ENCODE data around the gene RBM44.
A peak's percentile ranks its signal among the peaks of the same experiment; 100 is the strongest.

The RBM44 gene

GRCh38 chr2:237857791-237858190, 59.2 kb downstream of the RBM44 start:
- DNase-seq (ENCODE audit: low read depth) = no peak
- TF ChIP-seq CTCF (IDR thresholded peaks at IDR 0.05; ENCODE audit: low read length, missing control alignments) = no peak
- H3K4me3 ChIP-seq (replicated peaks; ENCODE audit: low read depth, low read length) = no peak overlapping the region

GRCh38 chr2:237858294-237859081, 59.9 kb downstream of the RBM44 start:
- DNase-seq (ENCODE audit: low read depth) = peak; percentile 91
- H3K4me3 ChIP-seq (replicated peaks; ENCODE audit: low read depth, low read length) = no peak overlapping the region
- TF ChIP-seq CTCF (IDR thresholded peaks at IDR 0.05; ENCODE audit: low read length, missing control alignments) = peak; percentile 96

GRCh38 chr2:237859082-237859433, 60.5 kb downstream of the RBM44 start:
- DNase-seq (ENCODE audit: low read depth) = no peak
- TF ChIP-seq CTCF (IDR thresholded peaks at IDR 0.05; ENCODE audit: low read length, missing control alignments) = no peak
- peak overlapping the region; percentile 33 for H3K4me3 ChIP-seq (replicated peaks; ENCODE audit: low read depth, low read length)

GRCh38 chr2:237859533-237860272, 61.1 kb downstream of the RBM44 start, which contains the start of gene RAMP1:
Gene RAMP1 (plus strand): TSS chr2:237859623. CDS start chr2:237859676, 53 bp downstream.
- no peak for TF ChIP-seq CTCF (IDR thresholded peaks at IDR 0.05; ENCODE audit: low read length, missing control alignments)
- no peak for DNase-seq (ENCODE audit: low read depth)
- peak within 1 kb of the TSS; percentile 53 for H3K4me3 ChIP-seq (replicated peaks; ENCODE audit: low read depth, low read length)

GRCh38 chr2:237860273-237860935, 61.8 kb downstream of the RBM44 start:
- DNase-seq (ENCODE audit: low read depth) = no peak
- TF ChIP-seq CTCF (IDR thresholded peaks at IDR 0.05; ENCODE audit: low read length, missing control alignments) = no peak
- peak overlapping the region; percentile 53 for H3K4me3 ChIP-seq (replicated peaks; ENCODE audit: low read depth, low read length)

GRCh38 chr2:237861875-237862527, 63.4 kb downstream of the RBM44 start:
- H3K4me3 ChIP-seq (replicated peaks; ENCODE audit: low read depth, low read length) = no peak overlapping the region
- DNase-seq (ENCODE audit: low read depth) = no peak
- no peak for TF ChIP-seq CTCF (IDR thresholded peaks at IDR 0.05; ENCODE audit: low read length, missing control alignments)
